Measurements from ENCODE around the gene CDCA4.
A peak's percentile ranks its signal among the peaks of the same experiment; 100 is the strongest.
"Not testable (repeated sequence)": the region's sequence is repeated elsewhere in the genome, so short reads cannot be mapped to it uniquely, and the experiment has no call there.

CDCA4 gene

GRCh38 chr14:105056303-105056831 lies 35.5 kb upstream of the CDCA4 start:
- no peak for DNase-seq

GRCh38 chr14:105055736-105056302 lies 34.9 kb upstream of the CDCA4 start:
- DNase-seq = no peak

GRCh38 chr14:105055334-105055733 lies 34.5 kb upstream of the CDCA4 start:
- no peak for DNase-seq

- no peak for DNase-seq
Measured at GRCh38 chr14:105053996-105054395, 33.1 kb upstream of the CDCA4 start.

GRCh38 chr14:105053421-105053820 lies 32.5 kb upstream of the CDCA4 start:
- no peak for DNase-seq

DNA sequence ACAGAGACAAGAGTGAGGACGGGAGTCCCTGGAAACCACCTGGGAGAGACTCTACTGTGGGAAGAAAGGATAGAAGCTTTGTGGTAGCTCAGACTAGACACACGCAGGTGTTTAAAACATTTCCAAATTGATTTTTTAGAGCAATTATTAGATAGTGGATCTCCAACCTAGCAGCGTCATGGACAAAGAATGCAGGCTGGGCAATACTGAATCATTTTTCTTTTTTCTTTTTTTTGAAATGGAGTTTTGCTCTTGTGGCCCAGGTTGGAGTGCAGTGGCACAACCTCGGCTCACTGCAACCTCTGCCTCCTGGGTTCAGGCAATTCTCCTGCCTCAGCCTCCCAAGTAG lies 31.2 kb upstream of the CDCA4 start:
- no peak for DNase-seq

DNA sequence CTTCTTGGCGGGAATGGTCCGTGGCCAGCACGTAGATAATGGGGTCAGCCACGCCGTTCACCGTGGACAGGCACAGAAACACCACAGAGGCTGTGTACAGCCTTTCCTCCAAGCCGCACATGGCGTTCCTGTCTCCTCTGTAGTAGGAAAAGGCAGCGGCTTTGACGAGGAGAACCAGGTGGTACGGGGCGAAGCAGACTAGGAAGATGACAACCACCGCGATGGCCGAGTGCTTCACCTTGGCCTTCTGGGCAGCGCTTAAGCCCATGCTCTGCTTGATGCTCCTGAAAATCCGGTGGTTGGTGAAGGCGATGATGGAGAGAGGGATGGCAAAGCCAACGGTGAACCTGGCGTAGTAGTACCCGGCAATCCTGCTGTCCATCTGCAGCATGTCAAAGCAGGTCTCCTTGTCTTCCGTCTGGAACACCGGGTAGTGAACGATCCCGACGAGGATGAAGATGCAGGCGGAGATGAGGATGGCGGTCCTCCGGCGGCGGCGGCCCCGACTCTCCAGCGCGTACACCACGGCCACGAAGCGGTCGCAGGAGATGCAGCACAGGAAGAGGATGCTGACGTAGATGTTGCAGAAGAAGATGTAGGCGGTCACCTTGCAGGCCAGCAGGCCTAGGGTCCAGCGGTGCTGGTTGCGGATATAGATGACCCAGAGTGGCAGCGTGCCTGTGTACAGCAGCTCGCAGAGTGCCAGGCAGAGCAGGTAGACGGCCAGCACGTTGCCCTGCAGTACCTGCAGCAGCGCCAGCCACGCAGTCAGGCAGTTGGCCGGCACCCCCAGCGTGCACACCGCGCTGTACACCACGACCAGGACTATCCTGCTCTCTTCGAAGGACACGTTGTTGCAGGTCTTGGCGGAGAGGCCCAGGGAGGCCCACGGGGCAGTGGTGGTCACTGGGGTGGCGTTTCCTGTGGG lies 30.6 kb upstream of the CDCA4 start:
- DNase-seq = no peak

DNA sequence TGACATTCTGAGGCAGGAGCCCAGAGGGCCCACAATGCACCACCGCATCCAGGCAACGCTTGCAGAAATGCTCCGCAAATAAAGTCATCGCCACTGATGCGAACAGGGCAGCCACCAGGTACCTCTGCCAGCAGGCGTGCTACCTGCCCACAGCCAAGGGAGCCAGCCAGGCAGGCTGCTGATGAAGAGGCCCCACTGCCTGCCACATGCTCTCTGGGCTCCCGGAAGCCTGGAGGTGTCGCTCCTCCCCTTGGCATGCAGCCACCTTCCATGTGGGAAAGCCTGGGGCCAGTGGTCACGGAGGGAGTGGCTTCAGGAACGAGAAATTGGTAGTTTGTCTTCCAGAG lies 29.6 kb upstream of the CDCA4 start:
- peak; percentile 60 for DNase-seq

- no peak for DNase-seq
Measured at GRCh38 chr14:105049753-105050550, 29.1 kb upstream of the CDCA4 start.

DNA sequence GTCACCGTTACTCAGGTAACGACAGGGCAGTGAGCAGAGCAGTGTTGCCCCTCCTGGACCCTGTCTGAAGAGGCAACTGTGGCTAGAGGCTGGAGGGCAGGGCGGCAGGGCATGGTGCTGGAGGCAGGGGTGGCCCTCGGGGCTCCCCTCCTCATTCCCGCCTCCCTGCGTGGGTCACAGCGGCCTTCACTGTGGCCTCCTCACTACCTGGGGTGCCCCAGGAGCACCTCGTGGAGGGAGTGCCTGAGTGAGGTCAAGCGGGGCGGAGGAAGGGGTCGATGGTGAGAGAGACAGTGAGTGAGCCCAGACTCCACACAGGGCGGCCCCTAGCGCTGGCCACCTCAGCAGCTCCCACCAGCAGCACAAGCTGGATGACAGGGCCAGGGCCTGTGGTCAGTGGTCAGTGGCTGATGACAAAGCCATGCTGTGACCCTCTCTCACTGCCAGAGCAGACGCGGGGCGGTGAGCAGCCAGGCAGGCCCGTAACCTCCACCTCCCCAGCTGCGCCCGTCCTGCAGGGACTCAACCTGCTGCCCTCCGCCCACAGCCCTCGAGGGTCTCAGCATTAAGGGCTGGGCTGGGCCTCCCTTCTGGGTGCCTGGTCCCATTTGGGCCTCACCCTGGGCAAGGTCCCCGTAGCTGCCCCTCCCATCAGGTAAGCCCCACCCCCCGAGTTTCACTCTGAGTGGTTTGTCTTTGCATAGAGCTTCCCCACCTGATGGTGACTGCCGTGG lies 26.6 kb upstream of the CDCA4 start:
- no peak for DNase-seq

DNA sequence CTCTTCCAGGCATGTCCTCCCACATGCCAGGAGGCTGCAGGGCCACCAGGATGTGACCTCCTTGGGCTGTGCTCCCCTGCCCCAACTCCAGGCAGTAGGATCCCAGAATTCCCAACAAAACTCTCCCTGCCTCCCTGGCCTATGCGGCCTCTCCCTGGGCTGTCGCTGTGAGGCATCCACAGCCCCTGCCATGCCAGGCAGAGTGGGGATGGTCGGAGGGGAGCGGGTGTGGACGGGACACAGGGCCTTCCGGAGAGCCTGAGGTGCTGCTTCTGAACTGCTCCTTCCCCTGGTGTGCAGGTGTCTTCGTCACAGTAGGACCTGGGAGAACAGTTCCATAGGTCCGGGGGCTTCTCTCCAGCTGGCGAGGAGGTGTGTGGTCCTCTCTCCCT lies 26.0 kb upstream of the CDCA4 start:
- no peak for DNase-seq

- peak; percentile 81 for DNase-seq
Measured at GRCh38 chr14:105045710-105046326, 24.9 kb upstream of the CDCA4 start.

GRCh38 chr14:105043641-105044040 lies 22.8 kb upstream of the CDCA4 start:
- DNase-seq = no peak

DNA sequence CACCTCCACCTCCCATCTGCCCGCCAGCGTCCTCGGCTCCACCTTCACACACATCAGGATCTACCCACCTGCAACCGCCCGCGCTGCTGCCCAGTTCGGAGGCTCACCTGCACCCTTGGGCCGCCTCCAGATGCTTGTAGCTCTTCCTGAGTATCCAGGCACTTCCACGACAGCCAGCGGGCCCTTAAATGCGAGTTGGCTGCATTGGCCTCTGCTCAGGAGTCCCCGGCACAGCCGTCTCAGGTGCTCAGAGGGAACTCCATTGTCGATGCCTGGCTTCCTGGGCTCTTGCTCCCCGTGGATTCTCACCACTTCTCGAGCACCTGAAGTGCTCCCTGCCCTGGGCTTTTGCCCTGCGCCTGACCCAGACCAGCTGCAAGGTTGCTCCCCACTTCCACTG lies 21.9 kb upstream of the CDCA4 start:
- no peak for DNase-seq

DNA sequence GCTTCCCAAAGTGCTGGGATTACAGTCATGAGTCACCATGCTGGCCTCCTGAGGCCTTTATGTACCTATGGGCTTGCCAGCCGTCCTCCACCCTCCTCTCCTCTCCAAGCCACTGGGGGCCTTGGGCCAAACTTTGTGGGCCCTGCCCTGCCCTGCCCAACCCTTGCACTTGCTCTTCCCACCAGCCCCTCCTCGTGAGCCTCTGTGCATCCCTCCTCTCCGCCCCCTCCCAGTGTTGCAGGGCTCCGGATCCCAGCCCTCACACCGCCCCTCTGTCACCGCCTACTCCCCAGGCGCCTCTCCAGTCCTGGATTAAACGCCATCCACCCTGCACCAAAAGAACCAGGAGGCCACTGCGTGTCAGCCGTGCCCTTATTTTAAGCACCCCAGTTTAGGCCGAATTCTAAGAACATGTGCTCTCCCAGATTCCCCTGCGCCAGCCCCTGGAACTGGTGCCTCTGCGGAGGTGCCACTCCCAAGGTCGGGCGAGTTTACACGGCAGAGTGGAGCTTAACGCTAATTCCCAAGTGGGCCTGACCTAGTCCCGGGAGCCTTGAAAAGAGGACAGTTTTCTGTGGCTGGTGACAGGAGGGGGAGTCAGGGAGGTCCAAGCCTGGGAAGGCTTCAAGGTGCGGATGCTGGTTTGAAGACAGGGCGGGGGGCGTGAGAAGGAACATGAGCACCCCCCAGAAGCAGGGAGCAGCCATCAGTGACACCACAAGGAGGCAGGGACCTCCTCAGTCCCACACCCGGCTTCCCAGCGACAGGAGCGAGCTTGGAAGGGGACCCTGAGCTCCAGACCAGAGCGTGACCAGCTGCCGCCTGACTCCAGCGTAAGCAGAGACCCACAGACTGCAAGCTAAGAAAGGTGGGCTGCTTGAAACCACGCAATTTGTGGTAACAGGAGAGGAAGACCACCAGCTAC lies 21.2 kb upstream of the CDCA4 start:
- DNase-seq = no peak

DNA sequence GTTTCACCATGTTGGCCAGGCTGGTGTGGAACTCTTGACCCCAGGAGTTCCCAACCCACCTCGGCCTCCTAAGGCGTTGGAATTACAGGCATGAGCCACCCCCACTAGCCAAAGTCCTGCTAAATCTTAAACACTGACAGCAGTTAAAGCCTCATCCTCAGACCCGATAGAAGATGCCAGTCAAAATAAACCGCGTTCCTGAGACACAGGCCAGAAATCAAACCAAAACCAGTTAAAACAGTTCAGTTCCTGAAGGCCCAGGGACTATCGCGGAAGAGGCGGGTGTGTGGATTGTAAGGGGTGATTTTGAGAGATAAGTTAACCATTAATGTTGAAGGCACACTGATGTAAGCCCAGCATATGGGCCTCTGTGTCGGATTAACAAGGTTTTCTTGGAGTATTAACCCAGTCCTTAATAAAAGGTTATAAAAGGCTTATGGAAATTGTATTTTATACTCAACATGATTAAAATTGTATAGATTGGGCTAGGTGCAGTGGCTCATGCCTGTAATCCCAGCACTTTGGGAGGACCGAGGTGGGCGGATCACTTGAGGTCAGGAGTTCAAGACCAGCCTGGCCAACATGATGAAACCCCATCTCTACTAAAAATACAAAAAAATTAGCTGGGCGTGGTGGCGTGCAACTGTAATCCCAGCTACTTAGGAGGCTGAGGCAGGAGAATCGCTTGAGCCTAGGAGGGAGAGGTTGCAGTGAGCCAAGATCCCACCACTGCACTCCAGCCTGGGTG lies 18.7 kb upstream of the CDCA4 start:
- DNase-seq = no peak

- DNase-seq = not testable (repeated sequence)
Measured at GRCh38 chr14:105035616-105036015, 14.7 kb upstream of the CDCA4 start.

DNA sequence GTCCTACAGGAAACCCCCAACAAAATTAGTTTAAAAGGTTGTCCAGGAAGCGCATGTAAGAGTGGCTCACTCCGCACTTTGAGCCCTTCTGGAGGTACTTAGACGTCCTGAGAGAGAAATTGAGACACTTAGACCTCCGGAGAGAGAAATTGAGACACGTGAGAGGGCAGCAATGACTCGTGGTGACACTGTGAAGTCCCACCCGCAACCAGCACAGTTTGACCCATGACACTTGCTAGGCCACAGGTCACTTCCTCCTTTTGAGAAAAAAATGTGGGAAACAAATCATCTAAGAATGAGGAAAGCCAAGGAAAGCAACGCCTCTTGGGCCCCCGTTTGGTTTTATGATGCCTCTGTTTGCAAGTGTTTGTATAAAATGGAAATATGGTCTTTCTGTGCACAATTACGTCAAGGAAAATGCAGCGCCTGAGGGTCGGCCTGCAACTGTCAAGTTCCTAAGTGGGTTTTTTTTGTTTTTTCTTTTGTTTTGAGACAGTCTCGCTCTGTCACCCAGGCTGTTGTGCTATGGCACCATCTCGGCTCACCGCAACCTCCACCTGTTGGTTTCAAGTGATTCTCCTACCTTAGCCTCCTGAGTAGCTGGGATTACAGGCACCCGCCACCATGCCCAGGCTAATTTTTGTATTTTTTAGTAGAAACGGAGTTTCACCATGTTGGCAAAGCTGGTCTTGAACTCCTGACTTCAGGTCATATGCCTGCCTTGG lies 13.6 kb upstream of the CDCA4 start:
- DNase-seq = no peak

DNA sequence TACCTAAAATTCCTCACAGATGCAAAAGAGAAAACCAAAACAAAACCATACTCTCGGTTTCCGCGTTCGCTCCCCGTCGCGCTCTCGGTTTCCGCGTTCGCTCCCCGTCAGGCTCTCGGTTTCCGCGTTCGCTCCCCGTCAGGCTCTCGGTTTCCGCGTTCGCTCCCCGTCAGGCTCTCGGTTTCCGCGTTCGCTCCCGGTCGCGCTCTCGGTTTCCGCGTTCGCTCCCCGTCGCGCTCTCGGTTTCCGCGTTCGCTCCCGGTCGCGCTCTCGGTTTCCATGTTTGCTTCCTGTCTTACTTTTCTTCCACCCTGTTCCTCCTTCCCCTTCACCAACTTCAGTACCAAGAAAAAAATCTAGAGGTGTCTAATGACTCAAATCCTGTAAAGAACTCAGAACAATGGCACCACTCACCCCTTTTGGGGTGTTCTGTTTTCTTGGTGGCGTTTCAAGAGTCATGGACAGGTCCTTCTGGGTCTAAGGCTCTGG lies 12.6 kb upstream of the CDCA4 start:
- not testable (repeated sequence) for DNase-seq

- DNase-seq = not testable (repeated sequence)
Measured at GRCh38 chr14:105032451-105032901, 11.6 kb upstream of the CDCA4 start.
